SKM-1 treated with dmso at 0.1 percent for 144 hours (cell line): ENCODE results near the gene DGKI.

Source experiments
- DNase-seq: peaks from one replicate; lab custom pipeline; 2025; ENCODE audit not compliant: unreplicated experiment; lab: John Stamatoyannopoulos, UW

The DGKI gene

DNA sequence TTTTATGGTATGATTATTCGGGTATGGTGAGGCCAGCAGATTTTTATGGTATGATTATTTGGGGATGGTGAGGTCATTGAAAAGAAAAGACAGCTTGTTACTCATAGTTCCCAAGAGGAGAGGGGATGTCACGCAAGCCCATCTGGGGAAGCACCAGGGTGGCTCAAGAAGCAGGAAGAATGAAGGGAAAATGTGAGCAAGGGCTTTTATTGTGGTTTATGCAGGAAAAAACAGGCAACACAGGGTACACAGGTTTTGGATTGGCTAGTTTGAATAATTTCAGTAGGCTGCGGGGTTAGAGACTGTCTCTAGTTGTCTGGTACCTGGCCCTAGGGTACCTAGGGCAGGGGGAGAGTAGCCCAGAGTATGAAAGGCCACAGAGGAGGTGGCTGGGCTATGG lies 26.8 kb upstream of the DGKI start:
- no peak for DNase-seq

DNA sequence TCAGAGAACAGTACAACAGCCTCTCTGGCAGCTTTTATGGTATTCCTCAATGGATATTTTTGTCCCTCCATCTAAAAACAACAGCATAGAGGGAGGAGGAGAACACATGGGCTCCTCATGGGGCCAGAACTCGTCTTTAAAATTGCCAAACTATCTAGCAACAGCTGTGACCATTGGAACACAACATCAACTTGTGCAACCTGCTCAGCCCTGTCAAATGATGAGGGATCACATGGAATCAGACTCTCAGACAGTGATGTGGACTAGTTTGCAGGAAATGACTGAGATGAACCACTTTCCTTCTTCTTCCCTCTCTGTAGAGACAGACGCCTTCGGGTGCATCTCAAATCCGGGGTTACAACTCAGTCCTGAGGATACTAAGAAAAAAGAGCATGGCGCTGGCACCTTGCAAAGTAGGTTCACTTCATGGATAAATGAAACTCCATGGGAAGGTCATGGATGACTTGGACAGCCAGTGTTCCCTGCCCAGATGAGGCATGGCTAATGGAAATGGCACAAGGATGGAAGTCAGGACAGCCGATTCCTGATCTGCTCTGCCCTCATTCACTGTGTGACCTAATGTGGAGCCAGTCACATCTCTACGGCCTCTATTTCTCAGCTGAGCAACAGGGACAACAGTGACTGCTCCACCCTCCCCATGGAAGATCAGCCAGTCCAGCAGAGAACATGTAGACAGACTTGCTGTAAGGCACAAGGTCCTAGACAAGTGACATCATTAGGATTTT lies 24.6 kb upstream of the DGKI start:
- DNase-seq = no peak

DNA sequence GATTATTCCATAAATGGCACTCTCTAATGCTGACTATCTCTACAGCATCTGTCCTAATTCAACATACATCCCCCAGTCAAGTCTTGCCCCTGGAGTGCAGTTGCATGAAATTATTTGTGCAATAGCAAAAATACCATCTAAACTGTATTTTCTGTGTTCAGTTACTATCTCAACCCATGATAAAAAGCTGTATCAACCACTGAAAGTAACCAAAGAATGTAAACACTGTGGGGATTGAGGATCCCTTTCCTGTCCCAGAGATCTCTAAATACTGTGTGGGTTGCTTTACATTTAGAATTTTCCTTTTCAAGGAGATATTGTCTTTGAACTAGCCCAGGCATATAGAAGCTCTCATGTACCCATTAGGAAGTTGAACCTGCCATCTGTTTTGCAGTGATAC lies 23.9 kb upstream of the DGKI start:
- DNase-seq = no peak

DNA sequence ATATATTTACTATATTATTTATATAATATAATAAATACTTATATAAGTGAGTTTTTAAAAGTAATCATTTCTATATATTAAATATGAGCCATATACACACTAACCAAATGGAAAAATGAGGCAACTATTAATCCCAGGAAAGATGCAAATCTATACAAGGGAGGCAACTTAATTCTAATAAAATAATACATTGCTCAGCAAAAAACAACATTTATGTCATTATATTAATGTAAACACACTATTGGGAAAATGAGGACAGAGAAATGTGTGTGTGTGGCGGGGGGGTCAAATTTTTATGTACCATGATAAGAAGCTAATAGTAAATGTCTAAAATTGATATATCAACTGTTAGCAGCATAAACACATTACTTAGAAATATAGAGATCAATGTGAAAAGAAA lies 23.3 kb upstream of the DGKI start:
- DNase-seq = no peak

DNA sequence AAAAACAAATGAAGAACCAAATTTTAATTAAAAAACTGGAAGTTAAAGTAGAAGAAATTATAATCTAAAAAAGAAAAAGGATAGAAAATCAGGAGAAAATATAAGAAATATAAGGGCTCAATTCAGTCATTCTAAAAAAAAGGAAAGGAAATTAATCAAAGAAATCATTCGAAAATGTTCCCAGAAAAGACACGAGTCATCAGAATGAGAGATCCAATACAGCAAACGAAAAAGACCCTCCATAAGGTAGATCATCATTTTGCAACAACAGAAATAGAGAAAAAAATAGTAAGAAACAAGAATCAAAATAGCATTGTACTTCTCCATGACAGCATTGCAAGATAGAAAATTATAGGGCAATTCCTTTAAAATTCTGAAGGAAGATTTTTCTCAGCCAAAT lies 22.5 kb upstream of the DGKI start:
- no peak for DNase-seq

DNA sequence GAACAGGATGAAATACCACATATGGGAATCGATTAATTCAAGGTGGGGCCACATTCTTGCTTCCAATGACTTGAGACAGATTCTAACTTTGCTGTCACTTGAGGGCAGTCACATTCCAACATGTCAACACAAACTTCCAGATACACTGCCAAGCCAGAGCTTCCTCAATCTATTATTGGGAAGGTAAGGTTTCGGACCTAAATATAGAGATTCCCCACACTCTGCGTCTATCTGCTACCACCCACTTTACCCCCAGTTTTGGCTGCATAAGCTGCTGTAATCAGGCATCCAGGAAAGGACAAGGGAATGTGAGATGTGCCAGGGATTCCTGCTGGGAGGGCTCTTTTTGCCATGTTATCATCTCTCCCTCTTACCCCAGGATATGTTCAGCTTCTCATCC lies 20.5 kb upstream of the DGKI start:
- no peak for DNase-seq

DNA sequence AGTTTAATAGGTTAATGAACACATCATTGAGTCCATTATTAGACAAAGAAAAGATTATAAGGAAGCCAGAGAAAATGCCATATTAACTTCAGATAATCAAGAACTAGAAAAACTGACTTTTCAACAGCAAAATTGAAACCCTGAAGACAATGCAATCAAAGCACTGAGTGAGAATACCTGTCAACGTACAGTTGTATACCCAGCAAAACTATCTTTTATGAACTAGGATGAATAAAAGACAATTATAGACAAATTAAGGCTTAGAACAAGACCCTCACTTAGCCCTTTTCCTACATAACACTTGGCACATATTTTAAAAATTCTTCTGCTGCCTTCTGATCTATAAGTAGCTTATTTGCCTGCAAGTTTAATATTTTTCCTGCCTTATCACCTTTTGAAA lies 19.0 kb upstream of the DGKI start:
- no peak for DNase-seq

DNA sequence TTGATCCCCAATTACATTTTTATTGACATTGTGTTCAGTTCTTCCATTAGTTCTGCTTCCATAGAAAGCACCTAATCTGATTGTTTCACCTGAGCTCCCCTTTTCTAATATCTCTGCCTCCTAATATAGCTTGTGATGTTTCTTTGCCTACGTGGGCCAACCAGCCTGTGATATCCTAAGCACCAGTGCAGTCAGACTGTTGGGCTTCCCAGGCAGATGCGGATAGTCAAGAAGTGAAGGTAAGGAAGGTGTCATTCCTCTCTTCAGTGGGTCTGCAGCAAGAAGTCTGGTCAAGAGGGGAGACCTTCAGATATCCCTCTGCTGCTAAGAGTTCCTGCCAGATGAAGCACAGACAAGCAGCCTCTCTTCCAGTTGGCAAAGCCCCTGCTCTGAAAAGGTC lies 16.2 kb upstream of the DGKI start:
- DNase-seq = no peak

DNA sequence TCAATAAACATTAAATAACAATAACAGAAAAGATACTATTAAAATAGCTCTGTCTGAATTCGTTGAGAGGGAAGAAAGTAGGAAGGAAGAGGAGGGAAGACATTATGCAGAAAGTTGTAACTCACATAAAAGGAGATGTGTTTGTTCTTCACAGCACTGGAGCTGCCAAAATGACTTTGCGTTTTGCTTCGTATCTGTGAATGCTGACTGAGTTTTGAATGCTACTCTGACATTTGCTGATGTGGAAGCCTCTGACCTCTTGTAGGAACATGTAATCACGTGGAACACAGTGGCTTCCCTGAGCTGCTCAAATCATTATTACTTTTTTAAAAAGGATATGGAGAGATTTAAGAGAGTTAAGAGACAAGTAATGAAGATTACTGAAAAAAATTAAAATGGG lies 15.6 kb upstream of the DGKI start:
- DNase-seq = no peak

DNA sequence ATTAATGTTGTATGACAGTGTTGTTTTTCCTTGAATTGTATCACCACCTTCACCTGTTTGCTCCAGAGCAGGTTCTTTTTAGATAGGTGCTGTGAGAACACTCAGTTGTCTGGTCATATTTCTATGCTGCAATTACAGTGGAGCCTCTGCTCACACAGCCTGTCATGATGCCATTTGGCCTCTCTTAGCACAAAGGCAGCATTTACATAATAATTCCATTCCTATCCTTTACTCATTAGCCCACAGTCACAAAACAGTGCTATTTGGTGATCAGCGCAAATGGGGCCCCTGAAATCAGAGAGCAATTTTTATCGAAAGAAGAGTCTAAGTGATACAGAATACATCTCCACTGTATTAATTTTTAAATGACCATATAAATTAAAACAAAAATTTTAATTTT lies 13.8 kb upstream of the DGKI start:
- no peak for DNase-seq

DNA sequence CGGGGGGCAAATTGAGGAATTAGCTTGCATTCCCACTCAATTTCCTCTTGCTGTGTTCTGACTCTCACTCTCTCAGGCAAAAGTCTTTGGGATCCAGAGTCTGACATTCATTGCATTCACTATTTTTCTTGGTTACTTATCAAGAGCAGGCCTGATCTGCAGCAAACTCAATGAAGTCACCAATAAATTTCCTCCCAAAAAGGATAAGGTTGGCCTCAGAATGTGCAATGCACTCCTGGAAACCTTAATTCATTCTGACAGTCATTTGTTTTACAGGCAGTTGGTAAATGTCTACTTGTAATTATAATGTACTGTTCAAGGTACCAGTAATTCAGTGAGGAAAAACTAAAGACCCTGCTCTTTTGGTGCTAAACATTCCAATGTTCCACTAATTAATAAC lies 6.3 kb upstream of the DGKI start:
- DNase-seq = no peak

DNA sequence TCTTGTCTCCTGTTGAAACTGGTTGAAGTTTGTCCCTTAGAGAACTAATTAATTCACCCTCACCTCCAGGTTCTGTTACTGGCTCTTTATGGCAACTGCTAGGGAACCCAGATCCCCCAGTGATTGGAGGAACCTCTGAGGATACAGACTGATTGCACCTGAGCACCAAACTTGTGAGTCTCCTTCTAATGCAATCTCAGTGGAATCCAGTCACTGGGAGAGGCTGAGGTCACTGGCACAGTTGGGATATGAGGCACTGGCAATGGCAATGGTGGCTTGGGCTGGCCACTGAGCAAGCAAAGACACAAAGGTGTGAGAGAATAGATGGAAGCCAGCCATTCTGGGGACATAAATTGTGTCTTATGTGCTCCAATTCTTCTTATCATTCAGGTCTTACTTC lies 5.3 kb upstream of the DGKI start:
- DNase-seq = no peak

DNA sequence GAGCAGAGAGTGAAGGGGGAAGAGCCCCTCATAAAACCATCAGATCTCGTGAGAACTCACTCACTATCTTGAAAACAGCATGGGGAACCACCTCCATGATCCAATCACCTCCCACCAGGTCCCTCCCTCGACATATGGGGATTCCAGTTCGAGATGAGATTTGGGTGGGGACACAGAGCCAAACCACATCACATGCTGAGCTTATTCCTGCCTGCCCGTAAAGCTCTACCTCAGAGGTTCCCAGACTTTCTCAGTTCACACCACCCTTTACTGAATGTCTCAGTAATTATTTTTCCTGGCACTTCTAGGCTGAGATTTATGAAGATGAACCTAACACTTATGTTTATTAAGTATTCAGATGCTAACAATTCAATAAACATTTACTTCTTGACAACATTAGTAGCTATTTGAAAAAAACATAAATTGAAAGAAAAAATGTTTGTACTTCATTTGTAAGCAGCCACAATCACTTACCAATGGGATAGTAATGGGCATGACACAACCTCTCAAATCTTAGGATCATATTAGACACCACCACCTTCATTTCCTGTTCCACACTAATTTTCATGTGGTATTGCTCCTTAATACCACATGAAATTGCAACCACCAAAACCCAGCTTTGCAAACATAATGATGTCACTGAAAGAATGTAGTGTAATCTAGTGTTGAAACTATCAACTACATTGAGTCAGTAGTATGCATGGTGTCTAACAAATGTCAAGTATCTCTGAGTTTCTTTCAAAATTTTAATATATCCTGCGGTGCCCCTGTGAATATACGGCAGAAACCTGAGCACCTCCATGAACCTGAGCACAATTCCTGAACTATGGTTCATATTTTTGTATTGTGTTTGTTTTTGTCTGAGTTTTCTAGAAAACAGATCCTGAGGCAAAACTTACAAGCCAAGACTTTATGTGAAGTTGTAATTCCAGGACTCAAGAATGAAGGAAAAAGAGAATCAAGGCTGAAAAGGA lies 4.5 kb upstream of the DGKI start:
- no peak for DNase-seq

DNA sequence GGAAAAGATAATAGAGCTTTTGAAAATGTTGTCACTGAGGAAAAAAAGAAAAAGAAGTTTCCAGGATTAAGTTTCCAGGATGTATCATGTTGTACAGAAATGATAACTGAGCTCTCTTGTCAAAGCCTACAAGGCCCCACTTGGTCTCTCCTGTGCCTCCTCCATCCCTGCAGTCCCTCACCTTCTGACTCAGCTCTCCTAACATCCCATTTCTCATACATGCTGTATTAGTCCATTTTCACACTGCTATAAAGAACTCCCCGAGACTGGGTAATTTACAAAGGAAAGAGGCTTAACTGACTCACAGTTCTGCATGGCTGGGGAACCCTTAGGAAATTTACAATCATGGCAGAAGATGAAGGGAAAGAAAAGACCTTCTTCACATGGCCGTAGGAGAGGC lies 3.8 kb upstream of the DGKI start:
- no peak for DNase-seq

DNA sequence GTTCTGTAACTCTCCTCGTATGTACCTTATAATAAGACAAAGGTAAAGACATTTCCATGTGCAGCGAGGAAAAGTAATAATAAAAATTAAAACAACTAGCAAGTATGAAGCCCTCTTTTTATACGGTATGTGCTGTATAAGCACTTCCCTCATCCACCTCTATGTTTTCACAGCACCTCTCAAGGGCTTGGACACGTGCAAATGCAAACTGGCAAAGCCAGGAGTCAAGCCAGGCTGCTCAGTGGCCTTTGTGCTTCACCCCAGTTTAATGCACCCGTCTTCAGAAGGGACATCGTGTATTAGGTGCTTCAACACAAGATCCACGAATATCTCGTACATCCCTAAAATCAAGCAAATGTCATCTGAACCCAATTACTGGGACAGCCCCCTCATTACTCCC lies 1.3 kb upstream of the DGKI start:
- no peak for DNase-seq

DNA sequence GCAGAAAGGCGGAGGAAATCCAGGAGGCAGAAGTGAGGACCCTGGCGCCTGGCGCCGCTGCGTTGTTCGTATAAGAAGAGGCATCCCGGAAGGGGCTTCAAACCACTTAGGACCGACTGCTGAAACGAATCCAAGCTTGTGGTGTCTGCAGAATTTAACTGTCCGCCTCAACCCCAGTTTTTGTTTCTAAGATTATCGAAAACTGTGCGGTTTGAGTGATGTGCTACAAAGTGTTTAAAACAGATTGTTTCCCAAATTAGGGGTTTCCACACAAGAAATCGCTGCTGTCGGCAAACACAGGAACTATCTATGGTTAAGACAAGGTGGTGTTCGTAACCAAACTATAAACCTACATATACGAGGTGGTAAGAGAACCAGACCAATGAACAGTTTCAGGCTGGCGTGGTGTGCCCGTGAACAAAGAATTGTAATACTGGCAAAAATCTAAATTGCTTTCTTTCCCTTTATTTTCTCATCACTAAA lies 835 bp upstream of the DGKI start:
- no peak for DNase-seq

DNA sequence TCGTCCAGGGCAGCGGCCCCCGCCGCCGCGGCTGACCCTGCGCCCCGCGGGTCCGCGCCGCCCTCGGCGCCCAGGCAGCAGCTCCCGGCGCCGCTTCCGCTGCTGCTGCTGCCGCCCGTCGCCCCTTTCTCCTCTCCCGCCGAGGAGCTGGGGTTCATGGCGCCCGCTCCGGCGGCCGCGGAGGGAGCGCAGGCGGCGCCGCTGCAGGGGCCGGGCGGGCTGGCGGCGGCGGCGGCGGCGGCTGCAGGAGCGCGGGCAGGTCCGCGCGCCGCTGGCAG lies 286 bp downstream of the DGKI start:
- DNase-seq = no peak

DNA sequence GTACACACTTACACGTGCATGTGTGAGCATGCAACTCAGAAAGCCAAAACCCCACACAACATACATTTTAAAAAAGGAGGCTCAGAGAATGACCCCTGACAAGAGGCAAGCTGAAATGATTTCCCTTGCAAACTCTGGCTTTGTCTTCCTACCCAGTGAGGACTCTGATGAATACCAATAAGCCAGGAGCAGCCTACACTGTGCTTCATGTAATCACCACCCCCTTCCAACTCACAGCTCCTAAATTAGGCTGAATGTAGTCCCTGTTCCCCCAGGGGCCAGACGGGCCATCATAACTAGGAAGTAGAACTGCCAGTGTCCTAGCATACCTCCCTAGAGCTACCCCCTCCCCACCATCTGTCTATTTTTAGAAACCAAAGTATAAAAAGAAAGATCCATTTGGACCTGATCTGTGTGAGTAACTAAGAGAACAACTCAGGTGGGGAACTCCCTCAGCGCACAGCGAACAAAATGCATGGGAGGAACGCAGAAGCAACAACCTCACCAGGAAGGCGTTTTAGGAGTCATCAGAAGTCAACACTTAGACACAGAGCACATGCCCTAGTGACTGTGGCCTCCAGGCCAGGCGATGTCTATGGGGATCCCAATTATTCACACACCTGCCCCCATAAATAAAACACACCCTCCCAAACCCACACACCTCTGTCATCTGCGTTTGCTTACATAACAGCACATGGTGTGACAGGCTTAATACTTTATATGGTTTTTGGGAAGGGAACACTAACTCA lies 1.9 kb downstream of the DGKI start:
- DNase-seq = no peak

DNA sequence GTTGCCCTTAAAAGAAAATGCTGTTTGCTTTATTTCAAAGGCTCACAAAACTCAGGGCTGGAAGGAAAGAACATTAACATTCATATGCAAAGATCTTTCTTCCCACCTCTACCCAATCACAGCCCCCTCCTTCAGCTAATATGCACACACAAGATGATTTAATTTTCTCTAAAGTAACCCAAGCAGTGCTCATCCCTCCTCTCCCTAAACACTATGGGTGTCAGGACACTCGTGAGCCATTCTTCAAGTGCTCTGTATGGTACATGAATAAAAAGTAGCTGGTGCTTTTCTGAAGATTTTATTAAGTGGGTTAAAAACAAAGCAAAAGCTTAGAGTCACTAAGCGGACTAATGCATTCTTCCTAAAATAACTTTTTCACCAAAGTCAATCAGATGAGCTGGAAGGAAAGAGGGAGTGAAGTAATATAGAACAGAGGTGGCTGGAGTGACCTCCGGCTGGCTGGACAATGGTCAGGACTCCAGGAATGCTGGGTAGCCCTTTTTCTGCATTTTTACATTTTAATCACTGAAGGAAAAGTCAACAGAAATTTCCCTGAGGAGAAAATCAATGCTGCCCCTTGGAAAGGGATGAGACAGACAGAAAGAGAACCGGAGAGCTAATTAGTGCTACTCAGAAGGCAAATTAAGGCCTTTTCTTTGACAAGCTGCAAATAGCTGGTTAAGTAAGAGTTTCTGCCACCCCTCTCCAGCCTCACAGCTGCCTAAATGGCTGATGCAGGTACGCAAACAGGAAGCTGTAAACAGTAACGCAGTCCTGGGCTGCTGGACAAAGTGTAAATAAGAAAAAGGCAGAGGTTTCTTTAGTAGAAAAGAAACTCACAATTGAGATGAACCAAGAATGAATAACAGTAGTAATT lies 6.6 kb downstream of the DGKI start:
- no peak for DNase-seq

DNA sequence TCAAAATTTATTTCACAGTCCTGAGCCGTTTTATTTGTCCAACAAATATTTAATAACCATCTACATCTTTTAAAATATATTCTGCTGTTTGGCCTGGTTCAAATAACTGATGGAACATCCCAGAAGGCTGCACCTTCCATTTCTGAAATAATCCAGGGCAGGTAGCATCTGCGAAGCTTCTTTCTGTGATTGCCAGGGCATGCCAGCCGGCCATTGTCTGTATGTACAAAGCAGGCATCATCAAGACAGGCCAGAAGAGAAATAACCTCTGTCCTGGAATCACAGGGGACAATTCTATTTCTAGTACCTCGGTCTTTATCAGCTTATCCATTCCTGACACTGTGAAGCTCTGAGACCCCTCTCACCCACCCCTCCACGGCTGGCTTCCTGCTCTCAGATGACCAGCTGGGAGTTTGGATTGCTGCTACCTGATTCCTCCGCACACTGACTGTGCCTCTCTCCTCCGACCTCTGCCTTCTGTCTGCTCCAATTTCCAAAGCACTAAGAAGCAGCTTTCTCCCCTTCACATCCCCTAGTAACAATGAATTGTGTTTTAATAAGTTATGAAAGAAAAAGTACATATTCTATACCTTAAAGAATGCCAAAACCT lies 8.0 kb downstream of the DGKI start:
- no peak for DNase-seq
